Naive thymus-derived CD4-positive, alpha-beta T cell (primary cell): ENCODE data around the gene PDPK1. TPM values are rescaled to one million over a fixed set of nuclear protein-coding genes. Genes with fewer than 3 reads are reported as not detected.
"Not testable (repeated sequence)": the region's sequence is repeated elsewhere in the genome, so short reads cannot be mapped to it uniquely, and the experiment has no call there.

Experiments used
- ATAC-seq: fragments of 150-1000 bp; cut with Tn5 transposase; 2 replicates; pipeline ENCODE4 v1.10.0; 2021; ENCODE audit warnings: mild to moderate bottlenecking, moderate library complexity
- CTCF ChIA-PET: fragments of 350-600 bp; sonication (Branson Sonifier 250); formaldehyde crosslinking; loops from one replicate; lab custom pipeline; 2021; ENCODE audit warnings: antibody characterized with exemption; lab: Charles Lee
- POLR2A ChIA-PET: fragments of 350-600 bp; sonication (Branson Sonifier 250); formaldehyde crosslinking; loops from one replicate; lab custom pipeline; 2021; ENCODE audit warnings: antibody characterized with exemption, inconsistent platforms; lab: Charles Lee
- DNase-seq, 9 donors: peaks; one replicate each; pipeline versions ENCODE4 v3.0.0 to v3.0.0-alpha.2; 2020 to 2022; ENCODE audit warnings: mixed read lengths in 1 of 9
- H3K27ac ChIP-seq: one replicate; pipeline ENCODE4 v1.7.0; 2013; ENCODE audit warnings: mild to moderate bottlenecking, low read depth, low read length, moderate library complexity
- H3K27me3 ChIP-seq, 2 donors: one replicate each; pipeline ENCODE4 v1.7.0; 2013; ENCODE audit warnings: low read length in 2 of 2, mild to moderate bottlenecking in 2 of 2, moderate library complexity in 2 of 2; ENCODE audit not compliant: control insufficient read depth in 2 of 2, insufficient read depth in 2 of 2
- H3K36me3 ChIP-seq, 3 experiments: 1 replicate in 2 of 3; 2 replicates in 1 of 3; pipeline ENCODE4 v1.7.0; 2013; ENCODE audit warnings: low read length in 3 of 3, mild to moderate bottlenecking in 3 of 3, moderate library complexity in 1 of 3; ENCODE audit not compliant: insufficient read depth in 3 of 3, control insufficient read depth in 2 of 3
- H3K4me1 ChIP-seq, 2 donors: one replicate each; pipeline ENCODE4 v1.7.0; 2013; ENCODE audit warnings: low read length in 2 of 2, mild to moderate bottlenecking in 2 of 2, moderate library complexity in 1 of 2; ENCODE audit not compliant: control insufficient read depth in 2 of 2, insufficient read depth in 2 of 2
- H3K4me3 ChIP-seq: 2 replicates; pipeline ENCODE4 v1.7.0; 2013; ENCODE audit warnings: mild to moderate bottlenecking, low read length
- H3K9me3 ChIP-seq, 3 experiments: 1 replicate in 2 of 3; 2 replicates in 1 of 3; pipeline ENCODE4 v1.7.0; 2013; ENCODE audit warnings: low read length in 3 of 3; ENCODE audit not compliant: control insufficient read depth in 2 of 3
- H3K27ac Mint-ChIP-seq, 9 donors: one replicate each; pipeline ENCODE4 v1.8.0; 2020 to 2022; ENCODE audit warnings: mixed read lengths in 9 of 9, mild to moderate bottlenecking in 8 of 9, moderate library complexity in 5 of 9, inconsistent platforms in 2 of 9
- H3K27me3 Mint-ChIP-seq, 5 donors: one replicate each; pipeline ENCODE4 v1.8.0; 2021 to 2022; ENCODE audit warnings: mixed read lengths in 5 of 5, mild to moderate bottlenecking in 1 of 5
- H3K36me3 Mint-ChIP-seq, 5 donors: one replicate each; pipeline ENCODE4 v1.8.0; 2020 to 2022; ENCODE audit warnings: mixed read lengths in 5 of 5, mild to moderate bottlenecking in 3 of 5, inconsistent platforms in 1 of 5
- H3K4me1 Mint-ChIP-seq, 7 donors: one replicate each; pipeline ENCODE4 v1.8.0; 2020 to 2022; ENCODE audit warnings: mixed read lengths in 7 of 7, mild to moderate bottlenecking in 3 of 7, inconsistent platforms in 1 of 7
- H3K4me3 Mint-ChIP-seq, 10 donors: one replicate each; pipeline ENCODE4 v1.8.0; 2020 to 2022; ENCODE audit warnings: mild to moderate bottlenecking in 10 of 10, mixed read lengths in 10 of 10, moderate library complexity in 6 of 10, inconsistent platforms in 2 of 10
- H3K9me3 Mint-ChIP-seq, 11 donors: one replicate each; pipeline ENCODE4 v1.8.0; 2020 to 2022; ENCODE audit warnings: mixed read lengths in 11 of 11, mild to moderate bottlenecking in 4 of 11, inconsistent platforms in 1 of 11, moderate library complexity in 1 of 11
- intact Hi-C, 2 donors: fragments of 100-400 bp; cut with micrococcal nuclease; formaldehyde crosslinking; loops; one replicate each; pipeline ENCODE4 v1.15.1; 2023
- polyA plus RNA-seq, 2 donors: library from polyadenylated mRNA; unstranded; fragments of 300-500 nt; fragmentation: Illumina TruSeq; gene quantifications; one replicate each; pipeline ENCODE4 v1.2.3, GENCODE V29; 2021
- total RNA-seq, 6 experiments: library from RNA in 5 of 6; stranded (reverse) in 5 of 6; gene quantifications; 1 replicate in 5 of 6; 2 replicates in 1 of 6; pipeline ENCODE4 v1.2.3 and lab custom pipeline; 2021 to 2026

The PDPK1 gene
- total and polyA plus RNA-seq, 7 experiments from 2014 or later = 30.7 to 71.5 (median 56.5) TPM

DNA sequence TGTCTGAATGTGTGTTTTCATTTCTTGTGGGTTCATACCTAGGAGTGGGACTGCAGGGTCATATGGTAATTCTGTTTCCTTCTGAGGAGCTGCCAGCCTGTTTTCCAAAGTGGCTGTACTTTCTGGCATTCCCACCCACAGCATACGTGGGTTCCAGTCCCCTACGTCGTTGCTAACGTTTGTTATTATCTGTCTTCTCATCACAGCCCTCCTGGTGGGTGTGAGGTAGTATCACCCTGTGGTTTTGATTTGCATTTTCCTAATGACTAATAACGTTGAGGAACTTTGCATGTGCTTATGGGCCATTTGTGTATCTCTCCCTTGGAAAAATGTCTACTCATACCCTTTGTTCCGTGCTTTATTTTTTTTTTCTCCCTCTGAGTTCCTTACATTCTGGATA lies 89.3 kb downstream of the PDPK1 start:
- H3K4me3 ChIP-seq, H3K27me3 Mint-ChIP-seq, H3K4me1 Mint-ChIP-seq, H3K27me3 ChIP-seq, H3K9me3 Mint-ChIP-seq, H3K27ac Mint-ChIP-seq, H3K4me3 Mint-ChIP-seq, POLR2A ChIA-PET, DNase-seq, H3K27ac ChIP-seq, H3K9me3 ChIP-seq, H3K36me3 ChIP-seq, intact Hi-C loops, H3K36me3 Mint-ChIP-seq, H3K4me1 ChIP-seq, ATAC-seq, CTCF ChIA-PET: not testable (repeated sequence)

DNA sequence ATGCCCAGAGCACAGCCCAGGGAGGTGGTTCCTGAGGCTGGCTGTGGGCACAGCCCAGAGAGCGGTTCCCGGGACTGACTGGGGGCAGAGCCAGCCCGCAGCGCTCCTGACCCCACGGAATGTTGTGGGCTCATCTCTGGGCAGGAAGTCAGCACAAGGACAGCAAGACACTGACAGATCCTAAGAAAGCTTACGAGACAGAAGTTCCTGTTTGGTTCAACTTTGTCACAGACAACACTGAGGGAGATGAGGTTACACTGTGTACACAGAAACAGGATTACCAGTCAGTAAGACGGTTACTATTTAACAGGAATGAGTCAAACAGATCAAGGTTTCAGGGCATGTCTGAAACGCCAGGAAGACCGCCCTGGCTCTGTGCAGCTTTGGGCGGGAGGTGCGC lies 93.4 kb downstream of the PDPK1 start:
- H3K27ac ChIP-seq, POLR2A ChIA-PET, H3K4me1 Mint-ChIP-seq, ATAC-seq, H3K4me1 ChIP-seq, H3K27me3 Mint-ChIP-seq, intact Hi-C loops, CTCF ChIA-PET, H3K9me3 Mint-ChIP-seq, DNase-seq, H3K4me3 Mint-ChIP-seq, H3K9me3 ChIP-seq, H3K27me3 ChIP-seq, H3K27ac Mint-ChIP-seq, H3K36me3 ChIP-seq, H3K36me3 Mint-ChIP-seq, H3K4me3 ChIP-seq: not testable (repeated sequence)

DNA sequence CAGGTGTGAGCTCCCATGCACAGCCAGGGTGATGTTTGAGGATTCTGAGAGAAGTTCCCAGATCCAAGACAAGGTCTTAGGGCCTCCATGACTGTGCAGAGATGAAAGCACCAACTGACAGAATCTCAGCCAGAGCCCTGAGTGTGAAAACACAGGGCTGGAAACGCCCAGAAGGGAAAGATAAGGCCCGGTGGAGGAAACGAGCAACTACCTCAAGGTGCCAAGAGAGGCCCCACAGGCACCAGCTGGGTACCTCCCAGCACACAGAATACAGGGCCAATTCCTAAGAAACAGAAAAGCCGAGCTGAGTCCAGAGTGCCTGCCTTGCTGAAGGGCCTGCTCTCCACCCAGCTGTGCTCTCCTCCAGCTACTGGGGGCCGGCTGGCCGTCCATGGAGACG lies 94.5 kb downstream of the PDPK1 start:
- H3K27ac ChIP-seq, H3K27me3 Mint-ChIP-seq, H3K36me3 Mint-ChIP-seq, H3K4me3 Mint-ChIP-seq, H3K36me3 ChIP-seq, POLR2A ChIA-PET, DNase-seq, CTCF ChIA-PET, H3K4me3 ChIP-seq, H3K27me3 ChIP-seq, H3K27ac Mint-ChIP-seq, H3K4me1 Mint-ChIP-seq, ATAC-seq, H3K9me3 ChIP-seq, intact Hi-C loops, H3K4me1 ChIP-seq, H3K9me3 Mint-ChIP-seq: not testable (repeated sequence)

DNA sequence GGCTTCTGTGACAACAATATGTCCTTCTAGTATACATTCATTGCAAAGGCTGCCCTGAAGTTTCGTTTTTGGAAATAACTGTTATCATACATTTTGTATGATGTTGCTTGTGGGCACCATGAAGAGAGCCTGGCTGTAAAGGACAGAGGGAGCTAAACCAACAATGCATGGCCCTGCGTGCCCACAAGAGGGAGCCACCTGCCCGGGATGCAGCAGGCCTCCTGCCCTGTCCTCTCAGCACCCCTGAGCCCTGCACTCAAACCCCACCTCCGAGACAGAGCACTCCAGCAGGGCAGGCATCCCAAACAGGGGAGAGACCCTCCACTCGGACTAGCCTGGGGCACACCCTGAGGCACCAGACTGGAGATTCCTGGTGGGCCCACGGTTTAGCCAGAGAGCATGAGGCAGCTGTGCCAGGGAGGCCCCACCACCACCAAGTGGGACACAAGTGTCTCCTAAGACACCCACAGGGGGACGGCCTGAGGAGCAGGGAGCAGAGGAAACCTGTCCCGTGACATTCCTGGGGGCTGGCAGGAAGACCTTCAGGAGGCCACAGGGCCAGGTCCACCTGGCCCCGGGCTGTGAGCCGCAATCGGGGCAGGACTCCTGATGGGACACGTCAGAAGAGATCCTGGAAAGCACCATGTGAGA lies 101.4 kb downstream of the PDPK1 start:
- H3K4me3 ChIP-seq, H3K4me1 ChIP-seq, H3K9me3 Mint-ChIP-seq, CTCF ChIA-PET, H3K4me1 Mint-ChIP-seq, H3K36me3 Mint-ChIP-seq, H3K27ac Mint-ChIP-seq, H3K36me3 ChIP-seq, POLR2A ChIA-PET, H3K9me3 ChIP-seq, H3K4me3 Mint-ChIP-seq, intact Hi-C loops, H3K27me3 ChIP-seq, H3K27ac ChIP-seq, H3K27me3 Mint-ChIP-seq: not testable (repeated sequence)
- ATAC-seq (peak; percentile 93), DNase-seq (peak in 5 of 9 donors; percentile 17 to 42 (median 29))

DNA sequence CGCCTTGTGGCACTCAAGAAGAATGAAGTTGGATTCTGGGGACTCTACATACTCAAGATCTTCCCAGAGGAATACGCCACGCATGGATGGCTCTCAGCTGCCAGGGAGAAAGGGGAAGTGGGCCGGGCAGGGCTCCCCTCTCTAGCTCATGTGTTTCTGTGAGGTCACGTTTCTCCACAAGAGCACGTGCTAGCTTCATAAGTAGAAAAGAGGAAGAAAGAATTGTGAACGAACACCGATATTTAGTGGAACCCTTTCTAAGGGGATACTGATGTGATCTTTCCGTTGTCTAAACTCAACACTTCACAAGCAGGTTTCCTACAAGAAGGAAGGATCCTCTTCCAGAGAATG lies 101.9 kb downstream of the PDPK1 start:
- H3K4me1 Mint-ChIP-seq, DNase-seq, intact Hi-C loops, H3K27me3 ChIP-seq, CTCF ChIA-PET, H3K27ac Mint-ChIP-seq, H3K4me3 Mint-ChIP-seq, H3K9me3 ChIP-seq, H3K4me1 ChIP-seq, H3K36me3 ChIP-seq, H3K36me3 Mint-ChIP-seq, H3K9me3 Mint-ChIP-seq, H3K27ac ChIP-seq, H3K4me3 ChIP-seq, H3K27me3 Mint-ChIP-seq, POLR2A ChIA-PET: not testable (repeated sequence)
- peak; percentile 82 for ATAC-seq

DNA sequence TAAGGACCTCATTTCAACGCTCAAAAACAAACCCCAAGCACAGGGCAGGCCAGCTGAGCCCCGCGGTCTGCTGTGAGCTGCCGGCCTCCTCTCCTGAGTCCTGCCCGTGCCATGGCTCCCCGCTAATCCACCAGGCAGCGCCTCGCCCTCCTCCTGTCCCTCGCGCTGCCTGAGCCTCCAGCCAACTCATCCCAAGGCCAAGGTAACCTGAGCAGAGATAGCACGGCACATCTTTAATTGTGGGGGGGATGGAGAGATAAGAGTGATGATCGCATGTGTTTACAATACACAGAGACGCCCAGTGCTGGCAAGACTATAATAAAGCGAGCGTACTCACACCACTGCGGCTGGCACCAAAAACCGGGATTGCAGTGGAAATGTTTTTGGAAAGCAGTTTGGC lies 104.7 kb downstream of the PDPK1 start:
- POLR2A ChIA-PET, ATAC-seq, H3K9me3 ChIP-seq, H3K9me3 Mint-ChIP-seq, H3K4me3 ChIP-seq, H3K27ac ChIP-seq, H3K4me1 Mint-ChIP-seq, H3K4me3 Mint-ChIP-seq, H3K36me3 Mint-ChIP-seq, intact Hi-C loops, H3K4me1 ChIP-seq, CTCF ChIA-PET, H3K36me3 ChIP-seq, H3K27me3 ChIP-seq, DNase-seq, H3K27me3 Mint-ChIP-seq, H3K27ac Mint-ChIP-seq: not testable (repeated sequence)

DNA sequence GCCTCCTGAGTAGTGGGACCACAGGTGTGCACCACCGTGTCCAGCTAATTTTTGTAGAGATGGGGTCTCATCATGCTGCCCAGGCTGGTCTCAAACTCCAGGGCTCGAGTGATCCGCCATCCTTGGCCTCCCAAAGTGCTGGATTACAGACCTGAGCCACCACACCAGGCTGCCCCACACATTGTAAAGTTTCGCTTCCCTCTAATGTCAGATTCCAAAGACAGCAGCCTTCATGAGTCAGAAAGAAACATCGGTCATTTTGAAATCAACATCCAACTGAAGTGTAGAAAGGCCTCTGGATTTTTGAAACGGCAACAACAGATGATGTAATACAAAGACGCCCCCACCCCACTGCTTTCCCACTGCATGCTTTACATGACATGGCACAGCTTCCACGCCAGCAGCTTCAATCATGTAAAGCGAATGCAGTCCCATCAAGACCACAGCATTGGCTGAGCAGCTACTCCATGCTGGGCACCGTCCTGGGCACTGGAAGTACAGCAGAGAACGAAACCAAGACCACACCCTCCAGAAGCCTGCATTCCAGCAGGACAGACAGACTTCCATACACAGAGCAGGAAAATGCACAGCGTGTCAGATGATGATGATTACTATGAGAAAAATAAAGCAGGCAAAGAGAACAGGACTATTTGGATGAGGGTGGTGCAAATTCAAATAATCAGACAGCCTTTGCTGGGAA lies 107.1 kb downstream of the PDPK1 start:
- peak; percentile 80 for ATAC-seq
- intact Hi-C loops, DNase-seq, H3K4me3 Mint-ChIP-seq, CTCF ChIA-PET, H3K4me3 ChIP-seq, H3K4me1 Mint-ChIP-seq, H3K27me3 ChIP-seq, H3K36me3 ChIP-seq, H3K4me1 ChIP-seq, H3K27me3 Mint-ChIP-seq, POLR2A ChIA-PET, H3K9me3 ChIP-seq, H3K36me3 Mint-ChIP-seq, H3K27ac Mint-ChIP-seq, H3K9me3 Mint-ChIP-seq, H3K27ac ChIP-seq: not testable (repeated sequence)
